GM23338 (cell line): ENCODE measurements around the gene TNFRSF8. TPM values are rescaled to one million over a fixed set of nuclear protein-coding genes. Genes with fewer than 3 reads are reported as not detected.

Source experiments
- ATAC-seq: fragments of 200-7000 bp; cut with Tn5 transposase; 3 replicates; pipeline ENCODE4 v1.9.1; 2020
- DNase-seq: peaks from one replicate; pipeline ENCODE4 v3.0.0-alpha.2; 2015; ENCODE audit warnings: low spot score
- H2AFZ ChIP-seq: fragments of 200-600 bp; sonication (generic); 2 replicates; pipeline ENCODE4 v1.8.0; 2016; ENCODE audit warnings: antibody characterized with exemption, mild to moderate bottlenecking, moderate library complexity
- H3F3A ChIP-seq: fragments of 200-600 bp; sonication (generic); replicated peaks from 2 replicates; pipeline ENCODE4 v1.8.0; 2017; ENCODE audit warnings: antibody characterized with exemption, mixed run types, low read depth
- H3K27ac ChIP-seq: fragments of 200-600 bp; sonication (generic); 2 replicates; pipeline ENCODE4 v1.6.1; 2016; ENCODE audit warnings: low read depth
- H3K27me3 ChIP-seq: fragments of 200-600 bp; sonication (generic); 2 replicates; pipeline ENCODE4 v1.8.0; 2016; ENCODE audit warnings: mild to moderate bottlenecking, mixed run types, moderate library complexity; ENCODE audit not compliant: insufficient read depth
- H3K36me3 ChIP-seq: fragments of 200-600 bp; sonication (generic); 2 replicates; pipeline ENCODE4 v1.8.0; 2016; ENCODE audit warnings: mild to moderate bottlenecking; ENCODE audit not compliant: insufficient read depth
- H3K4me1 ChIP-seq: fragments of 200-600 bp; sonication (generic); 2 replicates; pipeline ENCODE4 v1.8.0; 2016; ENCODE audit warnings: mild to moderate bottlenecking, moderate library complexity; ENCODE audit not compliant: insufficient read depth
- H3K4me2 ChIP-seq: fragments of 200-600 bp; sonication (generic); 2 replicates; pipeline ENCODE4 v1.7.1; 2017; ENCODE audit warnings: mixed run types
- H3K4me3 ChIP-seq: fragments of 200-600 bp; sonication (generic); 2 replicates; pipeline ENCODE4 v1.6.1; 2016; ENCODE audit warnings: mixed run types
- H3K79me2 ChIP-seq: fragments of 200-600 bp; sonication (generic); replicated peaks from 2 replicates; pipeline ENCODE4 v1.8.0; 2017; ENCODE audit warnings: mild to moderate bottlenecking; ENCODE audit not compliant: insufficient read depth
- H3K9me2 ChIP-seq: fragments of 200-600 bp; sonication (generic); 2 replicates; pipeline ENCODE4 v1.8.0; 2017; ENCODE audit not compliant: insufficient read depth
- H4K20me1 ChIP-seq: fragments of 200-600 bp; sonication (generic); replicated peaks from 2 replicates; pipeline ENCODE4 v1.8.0; 2017; ENCODE audit warnings: mild to moderate bottlenecking; ENCODE audit not compliant: insufficient read depth
- H3K27ac Mint-ChIP-seq: 2 replicates; pipeline ENCODE4 v1.8.0; 2020; ENCODE audit warnings: inconsistent platforms, mild to moderate bottlenecking, moderate library complexity, mixed read lengths
- H3K27me3 Mint-ChIP-seq: 3 replicates; pipeline ENCODE4 v1.8.0; 2022; ENCODE audit warnings: low read depth, mild to moderate bottlenecking, moderate library complexity, mixed read lengths, inconsistent platforms; ENCODE audit not compliant: insufficient read depth, poor library complexity
- H3K36me3 Mint-ChIP-seq: 3 replicates; pipeline ENCODE4 v1.8.0; 2021; ENCODE audit warnings: low read depth, mild to moderate bottlenecking, inconsistent platforms, moderate library complexity, mixed read lengths
- H3K4me1 Mint-ChIP-seq: 3 replicates; pipeline ENCODE4 v1.8.0; 2020; ENCODE audit warnings: mild to moderate bottlenecking, inconsistent platforms, mixed read lengths
- H3K4me3 Mint-ChIP-seq: 3 replicates; pipeline ENCODE4 v1.8.0; 2021; ENCODE audit warnings: moderate library complexity, mild to moderate bottlenecking, inconsistent platforms, mixed read lengths
- H3K9me3 Mint-ChIP-seq: 3 replicates; pipeline ENCODE4 v1.8.0; 2020; ENCODE audit warnings: moderate library complexity, mild to moderate bottlenecking, inconsistent platforms, mixed read lengths
- CREB1 ChIP-seq: fragments of 250-450 bp; sonication (Bioruptor Pico); IDR thresholded peaks from 2 replicates; pipeline ENCODE4 v1.5.0; 2020; ENCODE audit warnings: low read depth, mild to moderate bottlenecking, moderate library complexity
- ETS1 ChIP-seq: IDR thresholded peaks from 2 replicates; pipeline ENCODE4 v1.6.1; 2016; ENCODE audit warnings: antibody characterized with exemption
- EZH2 ChIP-seq: fragments of 200-600 bp; sonication (generic); IDR thresholded peaks from one replicate; pipeline ENCODE4 v1.8.0; 2017; ENCODE audit warnings: antibody characterized with exemption, mild to moderate bottlenecking, low read depth; ENCODE audit not compliant: unreplicated experiment
- EZH2phosphoT487 ChIP-seq: fragments of 200-600 bp; sonication (generic); IDR thresholded peaks from one replicate; pipeline ENCODE4 v1.8.1; 2018; ENCODE audit warnings: antibody characterized with exemption; ENCODE audit not compliant: unreplicated experiment
- JUNB ChIP-seq: IDR thresholded peaks from one replicate; pipeline ENCODE4 v1.6.1; 2016; ENCODE audit warnings: antibody characterized with exemption; ENCODE audit not compliant: unreplicated experiment
- NANOG ChIP-seq: IDR thresholded peaks from 2 replicates; pipeline ENCODE4 v1.6.1; 2016; ENCODE audit warnings: antibody characterized with exemption, borderline replicate concordance
- REST ChIP-seq: IDR thresholded peaks from one replicate; pipeline ENCODE4 v1.6.1; 2018; ENCODE audit warnings: antibody characterized with exemption; ENCODE audit not compliant: unreplicated experiment
- ZNF114 ChIP-seq: fragments of 250-450 bp; sonication (Bioruptor Pico); IDR thresholded peaks from 2 replicates; pipeline ENCODE4 v1.5.0; 2020; ENCODE audit warnings: mild to moderate bottlenecking, moderate library complexity
- polyA plus RNA-seq: library from polyadenylated mRNA; unstranded; fragments of >200 nt; fragmentation: Nextera tagmentation; extraction: Ambion mirVana; gene quantifications from 2 replicates; pipeline ENCODE4 v1.2.1, GENCODE V29; 2016
- total RNA-seq: library from RNA; depleted of rRNA; stranded (reverse); fragments of >200 nt; shearing (Covaris generic); gene quantifications from 2 replicates; pipeline ENCODE4 v1.2.3, GENCODE V29; 2014
- TF ChIP-seq, protein P1 (sequence below): fragments of 250-450 bp; sonication (Bioruptor Pico); IDR thresholded peaks from 2 replicates; pipeline ENCODE4 v1.5.0; 2020; ENCODE audit warnings: mild to moderate bottlenecking, moderate library complexity
- TF ChIP-seq, protein P2 (sequence below), 2 experiments: fragments of 200-600 bp in 1 of 2; sonication (generic) in 1 of 2; conservative IDR thresholded peaks; 2 replicates each; pipeline versions ENCODE4 v1.5.1 to v1.6.1; 2016 to 2017; ENCODE audit warnings: antibody characterized with exemption in 2 of 2, low read depth in 2 of 2, mild to moderate bottlenecking in 2 of 2, moderate library complexity in 1 of 2

The TNFRSF8 gene
- total and polyA plus RNA-seq, 2 experiments from 2014 or later, result 11.7 to 28.2 TPM

DNA sequence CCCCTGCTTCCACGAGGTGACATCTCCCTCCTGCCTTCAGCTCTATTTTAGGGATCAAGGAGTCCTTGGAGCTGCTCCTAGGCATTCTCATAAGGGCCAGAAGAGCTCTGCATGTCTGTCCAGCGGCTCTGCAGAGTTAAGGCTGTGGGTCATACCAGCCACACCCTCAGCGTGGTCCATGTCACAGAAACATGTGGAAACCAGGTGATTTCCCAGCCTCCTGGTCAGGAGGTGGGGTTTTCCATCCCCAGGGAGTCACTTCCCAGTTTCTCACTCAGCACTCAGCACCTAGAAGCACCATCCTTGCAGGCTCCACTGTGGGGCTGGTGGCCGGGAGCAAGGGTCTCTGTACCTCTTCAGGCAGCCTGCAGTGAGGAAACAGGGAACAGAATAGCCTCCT is 102.2 kb downstream of the TNFRSF8 start:
- ATAC-seq (no peak), DNase-seq (no peak)
- no peaks in the 10 kb centered on the region for H3K79me2 ChIP-seq
- no peak for TF ChIP-seq CREB1
- TF ChIP-seq, protein P1, sequence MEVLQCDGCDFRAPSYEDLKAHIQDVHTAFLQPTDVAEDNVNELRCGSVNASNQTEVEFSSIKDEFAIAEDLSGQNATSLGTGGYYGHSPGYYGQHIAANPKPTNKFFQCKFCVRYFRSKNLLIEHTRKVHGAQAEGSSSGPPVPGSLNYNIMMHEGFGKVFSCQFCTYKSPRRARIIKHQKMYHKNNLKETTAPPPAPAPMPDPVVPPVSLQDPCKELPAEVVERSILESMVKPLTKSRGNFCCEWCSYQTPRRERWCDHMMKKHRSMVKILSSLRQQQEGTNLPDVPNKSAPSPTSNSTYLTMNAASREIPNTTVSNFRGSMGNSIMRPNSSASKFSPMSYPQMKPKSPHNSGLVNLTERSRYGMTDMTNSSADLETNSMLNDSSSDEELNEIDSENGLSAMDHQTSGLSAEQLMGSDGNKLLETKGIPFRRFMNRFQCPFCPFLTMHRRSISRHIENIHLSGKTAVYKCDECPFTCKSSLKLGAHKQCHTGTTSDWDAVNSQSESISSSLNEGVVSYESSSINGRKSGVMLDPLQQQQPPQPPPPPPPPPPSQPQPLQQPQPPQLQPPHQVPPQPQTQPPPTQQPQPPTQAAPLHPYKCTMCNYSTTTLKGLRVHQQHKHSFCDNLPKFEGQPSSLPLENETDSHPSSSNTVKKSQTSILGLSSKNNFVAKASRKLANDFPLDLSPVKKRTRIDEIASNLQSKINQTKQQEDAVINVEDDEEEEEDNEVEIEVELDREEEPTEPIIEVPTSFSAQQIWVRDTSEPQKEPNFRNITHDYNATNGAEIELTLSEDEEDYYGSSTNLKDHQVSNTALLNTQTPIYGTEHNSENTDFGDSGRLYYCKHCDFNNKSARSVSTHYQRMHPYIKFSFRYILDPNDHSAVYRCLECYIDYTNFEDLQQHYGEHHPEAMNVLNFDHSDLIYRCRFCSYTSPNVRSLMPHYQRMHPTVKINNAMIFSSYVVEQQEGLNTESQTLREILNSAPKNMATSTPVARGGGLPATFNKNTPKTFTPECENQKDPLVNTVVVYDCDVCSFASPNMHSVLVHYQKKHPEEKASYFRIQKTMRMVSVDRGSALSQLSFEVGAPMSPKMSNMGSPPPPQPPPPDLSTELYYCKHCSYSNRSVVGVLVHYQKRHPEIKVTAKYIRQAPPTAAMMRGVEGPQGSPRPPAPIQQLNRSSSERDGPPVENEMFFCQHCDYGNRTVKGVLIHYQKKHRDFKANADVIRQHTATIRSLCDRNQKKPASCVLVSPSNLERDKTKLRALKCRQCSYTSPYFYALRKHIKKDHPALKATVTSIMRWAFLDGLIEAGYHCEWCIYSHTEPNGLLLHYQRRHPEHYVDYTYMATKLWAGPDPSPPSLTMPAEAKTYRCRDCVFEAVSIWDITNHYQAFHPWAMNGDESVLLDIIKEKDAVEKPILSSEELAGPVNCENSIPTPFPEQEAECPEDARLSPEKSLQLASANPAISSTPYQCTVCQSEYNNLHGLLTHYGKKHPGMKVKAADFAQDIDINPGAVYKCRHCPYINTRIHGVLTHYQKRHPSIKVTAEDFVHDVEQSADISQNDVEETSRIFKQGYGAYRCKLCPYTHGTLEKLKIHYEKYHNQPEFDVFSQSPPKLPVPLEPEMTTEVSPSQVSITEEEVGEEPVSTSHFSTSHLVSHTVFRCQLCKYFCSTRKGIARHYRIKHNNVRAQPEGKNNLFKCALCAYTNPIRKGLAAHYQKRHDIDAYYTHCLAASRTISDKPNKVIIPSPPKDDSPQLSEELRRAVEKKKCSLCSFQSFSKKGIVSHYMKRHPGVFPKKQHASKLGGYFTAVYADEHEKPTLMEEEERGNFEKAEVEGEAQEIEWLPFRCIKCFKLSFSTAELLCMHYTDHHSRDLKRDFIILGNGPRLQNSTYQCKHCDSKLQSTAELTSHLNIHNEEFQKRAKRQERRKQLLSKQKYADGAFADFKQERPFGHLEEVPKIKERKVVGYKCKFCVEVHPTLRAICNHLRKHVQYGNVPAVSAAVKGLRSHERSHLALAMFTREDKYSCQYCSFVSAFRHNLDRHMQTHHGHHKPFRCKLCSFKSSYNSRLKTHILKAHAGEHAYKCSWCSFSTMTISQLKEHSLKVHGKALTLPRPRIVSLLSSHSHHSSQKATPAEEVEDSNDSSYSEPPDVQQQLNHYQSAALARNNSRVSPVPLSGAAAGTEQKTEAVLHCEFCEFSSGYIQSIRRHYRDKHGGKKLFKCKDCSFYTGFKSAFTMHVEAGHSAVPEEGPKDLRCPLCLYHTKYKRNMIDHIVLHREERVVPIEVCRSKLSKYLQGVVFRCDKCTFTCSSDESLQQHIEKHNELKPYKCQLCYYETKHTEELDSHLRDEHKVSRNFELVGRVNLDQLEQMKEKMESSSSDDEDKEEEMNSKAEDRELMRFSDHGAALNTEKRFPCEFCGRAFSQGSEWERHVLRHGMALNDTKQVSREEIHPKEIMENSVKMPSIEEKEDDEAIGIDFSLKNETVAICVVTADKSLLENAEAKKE (CRISPR knock-in tag), result no peak
- TF ChIP-seq ETS1, result no peak
- TF ChIP-seq, protein P2, sequence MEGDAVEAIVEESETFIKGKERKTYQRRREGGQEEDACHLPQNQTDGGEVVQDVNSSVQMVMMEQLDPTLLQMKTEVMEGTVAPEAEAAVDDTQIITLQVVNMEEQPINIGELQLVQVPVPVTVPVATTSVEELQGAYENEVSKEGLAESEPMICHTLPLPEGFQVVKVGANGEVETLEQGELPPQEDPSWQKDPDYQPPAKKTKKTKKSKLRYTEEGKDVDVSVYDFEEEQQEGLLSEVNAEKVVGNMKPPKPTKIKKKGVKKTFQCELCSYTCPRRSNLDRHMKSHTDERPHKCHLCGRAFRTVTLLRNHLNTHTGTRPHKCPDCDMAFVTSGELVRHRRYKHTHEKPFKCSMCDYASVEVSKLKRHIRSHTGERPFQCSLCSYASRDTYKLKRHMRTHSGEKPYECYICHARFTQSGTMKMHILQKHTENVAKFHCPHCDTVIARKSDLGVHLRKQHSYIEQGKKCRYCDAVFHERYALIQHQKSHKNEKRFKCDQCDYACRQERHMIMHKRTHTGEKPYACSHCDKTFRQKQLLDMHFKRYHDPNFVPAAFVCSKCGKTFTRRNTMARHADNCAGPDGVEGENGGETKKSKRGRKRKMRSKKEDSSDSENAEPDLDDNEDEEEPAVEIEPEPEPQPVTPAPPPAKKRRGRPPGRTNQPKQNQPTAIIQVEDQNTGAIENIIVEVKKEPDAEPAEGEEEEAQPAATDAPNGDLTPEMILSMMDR (conservative IDR thresholded peaks at IDR 0.05; ENCODE audit: low read depth in 2 of 2), result no peak
- TF ChIP-seq REST, result no peak
- TF ChIP-seq JUNB, result no peak
- no peak for TF ChIP-seq EZH2
- TF ChIP-seq EZH2phosphoT487, result no peak
- no peak for TF ChIP-seq ZNF114
- TF ChIP-seq NANOG, result no peak
- H3K4me1 ChIP-seq, result no peaks in the 10 kb centered on the region; the same call in 1 of the 2 replicates
- no peak overlapping the region for H3K27ac ChIP-seq
- H3K9me3 Mint-ChIP-seq, result no peaks in the 10 kb centered on the region
- no peak overlapping the region for H3K4me2 ChIP-seq
- H3K36me3 Mint-ChIP-seq, result no peaks in the 10 kb centered on the region
- no peak overlapping the region for H3K27ac Mint-ChIP-seq
- H2AFZ ChIP-seq, result no peak overlapping the region
- H3K27me3 ChIP-seq, result peaks cover 38% of the 10 kb centered on the region
- no peak overlapping the region for H3K4me3 ChIP-seq
- H3F3A ChIP-seq, result no peaks in the 10 kb centered on the region
- no peak overlapping the region for H3K4me3 Mint-ChIP-seq
- no peaks in the 10 kb centered on the region for H4K20me1 ChIP-seq
- H3K4me1 Mint-ChIP-seq, result peaks cover 12% of the 10 kb centered on the region; the same call in 2 of the 3 replicates
- H3K9me2 ChIP-seq, result no peaks in the 10 kb centered on the region
- peaks cover 21% of the 10 kb centered on the region for H3K27me3 Mint-ChIP-seq
- H3K36me3 ChIP-seq, result no peaks in the 10 kb centered on the region; the same call in 1 of the 2 replicates
